NT2/D1 (cell line): ENCODE results near the gene DENND5B.

Source experiments
- YY1 ChIP-seq: IDR thresholded peaks from 2 replicates; pipeline ENCODE4 v1.6.1; 2011; ENCODE audit not compliant: insufficient read length, insufficient read depth
- ZNF274 ChIP-seq: IDR thresholded peaks from 2 replicates; pipeline ENCODE4 v1.6.1; 2011; ENCODE audit warnings: mild to moderate bottlenecking, low read depth, low read length

GRCh38 chr12:31477687-31478086 is 113.2 kb downstream of the DENND5B start:
- TF ChIP-seq YY1 (no peak), ZNF274 (no peak)
